GM13977 (cell line): ENCODE data around the gene SUPT3H.

Experiments
- DNase-seq: peaks from one replicate; pipeline ENCODE4 v3.0.0; 2012; ENCODE audit warnings: low spot score
- CTCF ChIP-seq: IDR thresholded peaks from 2 replicates; pipeline ENCODE4 v1.5.1; 2012; ENCODE audit warnings: mild to moderate bottlenecking, control low read depth; ENCODE audit not compliant: insufficient read depth; ENCODE audit errors: extremely low read depth, missing control alignments
- in situ Hi-C: fragments of 300-500 bp; cut with MboI; formaldehyde crosslinking; loops from one replicate; pipeline ENCODE4 v1.12.0; 2022; ENCODE audit warnings: low sequenced_read_pairs, low pct_unique_long_range_greater_than_20kb, mixed read lengths, inconsistent platforms; ENCODE audit not compliant: unreplicated experiment

SUPT3H gene

GRCh38 chr6:45002390-45003105, 375.2 kb downstream of the SUPT3H start:
- in situ Hi-C loops: no loop called here
- DNase-seq: no peak
- no peak for TF ChIP-seq CTCF

- peak; percentile 26 for DNase-seq
- in situ Hi-C loops: no loop called here
- no peak for TF ChIP-seq CTCF
Observed at GRCh38 chr6:45001663-45002062, 376.1 kb downstream of the SUPT3H start.

GRCh38 chr6:45000833-45001232, 376.9 kb downstream of the SUPT3H start:
- in situ Hi-C loops: no loop called here
- no peak for TF ChIP-seq CTCF
- DNase-seq: no peak

GRCh38 chr6:44999066-44999465, 378.7 kb downstream of the SUPT3H start:
- DNase-seq: no peak
- in situ Hi-C loops: no loop called here
- TF ChIP-seq CTCF: no peak

- TF ChIP-seq CTCF: no peak
- in situ Hi-C loops: no loop called here
- DNase-seq: no peak
Observed at GRCh38 chr6:44995486-44996132, 382.1 kb downstream of the SUPT3H start.

- no peak for TF ChIP-seq CTCF
- no peak for DNase-seq
- in situ Hi-C loops: no loop called here
Observed at GRCh38 chr6:44989391-44989790, 388.3 kb downstream of the SUPT3H start.
